HCT116 (cell line): ENCODE results near the gene DIPK1A. TPM values are rescaled to one million over a fixed set of nuclear protein-coding genes. Genes with fewer than 3 reads are reported as not detected.

ENCODE experiments used
- ATAC-seq: fragments of 200-7000 bp; cut with Tn5 transposase; 2 replicates; pipeline ENCODE4 v1.9.1; 2020; ENCODE audit warnings: mild to moderate bottlenecking, moderate library complexity
- BruUV-seq: library from RNA; stranded (reverse); fragments of 400-500 nt; replicated peaks from 2 replicates; lab custom pipeline; 2021; lab: Mats Ljungman, UMichigan
- CTCF ChIA-PET: fragments of 300-600 bp; sonication (Branson Sonifier 250); formaldehyde crosslinking; loops from one replicate; lab custom pipeline; 2021; ENCODE audit warnings: antibody characterized with exemption; lab: Charles Lee
- POLR2A ChIA-PET: fragments of 300-600, 350-600 bp; sonication (Branson Sonifier 250); formaldehyde crosslinking; loops from one replicate; lab custom pipeline; 2021; ENCODE audit warnings: antibody characterized with exemption; lab: Charles Lee
- RAD21 ChIA-PET, 2 experiments: fragments of 300-600 bp; sonication (Branson Sonifier 250); formaldehyde crosslinking; loops; one replicate each; lab custom pipeline; 2023; ENCODE audit warnings: low total read pairs in 2 of 2; ENCODE audit not compliant: uncharacterized antibody in 2 of 2, unreplicated experiment in 2 of 2, low non-redundant PET in 1 of 2; lab: Charles Lee
- DNase-seq: peaks from one replicate; pipeline ENCODE4 v3.0.0-alpha.2; 2010; ENCODE audit warnings: low read depth, low spot score
- H2AFZ ChIP-seq: fragments of 200-600 bp; shearing (Covaris generic), sonication (generic); 2 replicates; pipeline ENCODE4 v1.6.1; 2017; ENCODE audit warnings: low read depth, mixed run types, mixed read lengths, antibody characterized with exemption, low read length; ENCODE audit not compliant: poor library complexity, severe bottlenecking
- H3K27ac ChIP-seq: 2 replicates; pipeline ENCODE4 v1.5.1; 2012; ENCODE audit warnings: low read depth, low read length
- H3K27me3 ChIP-seq: fragments of 200-600 bp; sonication (generic); 2 replicates; pipeline ENCODE4 v1.6.1; 2016; ENCODE audit warnings: mixed run types, low read length, mixed read lengths; ENCODE audit not compliant: insufficient read depth
- H3K36me3 ChIP-seq, 2 experiments: fragments of 200-500 bp in 1 of 2; fragments of 200-600 bp in 1 of 2; sonication (Bioruptor generic) in 1 of 2; sonication (generic) in 1 of 2; 2 replicates each; pipeline versions ENCODE4 v1.5.1 to v1.6.1; 2014 to 2016; ENCODE audit warnings: low read length in 2 of 2, inconsistent platforms in 1 of 2, mixed read lengths in 1 of 2, mixed run types in 1 of 2; ENCODE audit not compliant: insufficient read depth in 2 of 2, control insufficient read depth in 1 of 2
- H3K4me1 ChIP-seq, 2 experiments: fragments of 200-600 bp in 1 of 2; sonication (generic) in 1 of 2; 2 replicates each; pipeline versions ENCODE4 v1.5.1 to v1.6.1; 2012 to 2017; ENCODE audit warnings: low read length in 2 of 2, inconsistent platforms in 1 of 2, mild to moderate bottlenecking in 1 of 2, mixed read lengths in 1 of 2, mixed run types in 1 of 2, moderate library complexity in 1 of 2; ENCODE audit not compliant: insufficient read depth in 2 of 2, control insufficient read depth in 1 of 2
- H3K4me2 ChIP-seq: fragments of 200-600 bp; sonication (generic); 2 replicates; pipeline ENCODE4 v1.6.1; 2017; ENCODE audit warnings: mixed run types, low read length, mixed read lengths
- H3K4me3 ChIP-seq, 2 experiments: fragments of 200-600 bp in 1 of 2; sonication (generic) in 1 of 2; replicated peaks in 1 of 2; 2 replicates each; pipeline ENCODE4 v1.5.1; 2011 to 2016; ENCODE audit warnings: low read length in 2 of 2, control low read depth in 1 of 2, low read depth in 1 of 2, mild to moderate bottlenecking in 1 of 2, mixed read lengths in 1 of 2, mixed run types in 1 of 2
- H3K79me2 ChIP-seq: fragments of 200-600 bp; sonication (generic); 2 replicates; pipeline ENCODE4 v1.6.1; 2017; ENCODE audit warnings: mild to moderate bottlenecking, mixed run types, low read length, moderate library complexity, mixed read lengths; ENCODE audit not compliant: insufficient read depth
- H3K9ac ChIP-seq: fragments of 200-600 bp; sonication (generic); 2 replicates; pipeline ENCODE4 v1.6.1; 2016; ENCODE audit warnings: low read length, mixed read lengths
- H3K9me2 ChIP-seq: fragments of 200-600 bp; sonication (generic), shearing (Covaris generic); 2 replicates; pipeline ENCODE4 v1.6.1; 2017; ENCODE audit warnings: mixed run types, mild to moderate bottlenecking, moderate library complexity; ENCODE audit not compliant: insufficient read depth
- H3K9me3 ChIP-seq, 2 experiments: fragments of 200-500 bp in 1 of 2; fragments of 200-600 bp in 1 of 2; sonication (Bioruptor generic) in 1 of 2; sonication (generic) in 1 of 2; 2 replicates each; pipeline ENCODE4 v1.6.1; 2014 to 2017; ENCODE audit warnings: low read length in 2 of 2, mixed read lengths in 2 of 2, inconsistent platforms in 1 of 2, low read depth in 1 of 2, mild to moderate bottlenecking in 1 of 2, mixed run types in 1 of 2, moderate library complexity in 1 of 2; ENCODE audit not compliant: control insufficient read depth in 1 of 2, insufficient read depth in 1 of 2
- H4K20me1 ChIP-seq: fragments of 200-600 bp; sonication (generic), shearing (Covaris generic); 2 replicates; pipeline ENCODE4 v1.6.1; 2017; ENCODE audit warnings: mixed run types, mild to moderate bottlenecking, moderate library complexity; ENCODE audit not compliant: insufficient read depth
- ATF3 ChIP-seq: IDR thresholded peaks from 2 replicates; pipeline ENCODE4 v1.6.1; 2012
- CBX3 ChIP-seq: IDR thresholded peaks from 2 replicates; pipeline ENCODE4 v1.6.1; 2012; ENCODE audit warnings: low read depth
- CEBPB ChIP-seq: IDR thresholded peaks from 2 replicates; pipeline ENCODE4 v1.6.1; 2012; ENCODE audit warnings: low read depth
- CTCF ChIP-seq, 3 experiments: fragments of 200-600 bp in 1 of 3; sonication (generic) in 1 of 3; IDR thresholded peaks in 2 of 3; conservative IDR thresholded peaks in 1 of 3; 2 replicates each; pipeline ENCODE4 v1.5.1; 2012 to 2017; ENCODE audit warnings: low read depth in 2 of 3, low read length in 2 of 3, antibody characterized with exemption in 1 of 3, borderline replicate concordance in 1 of 3, control low read depth in 1 of 3, mild to moderate bottlenecking in 1 of 3, mixed read lengths in 1 of 3, mixed run types in 1 of 3, moderate library complexity in 1 of 3; ENCODE audit not compliant: insufficient read depth in 1 of 3
- ELF1 ChIP-seq: IDR thresholded peaks from 2 replicates; pipeline ENCODE4 v1.6.1; 2012; ENCODE audit warnings: low read depth, borderline replicate concordance
- EZH2 ChIP-seq: fragments of 200-600 bp; sonication (generic); IDR thresholded peaks from 2 replicates; pipeline ENCODE4 v1.6.1; 2017; ENCODE audit warnings: antibody characterized with exemption, mixed run types
- MAX ChIP-seq: IDR thresholded peaks from 2 replicates; pipeline ENCODE4 v1.6.1; 2012
- POLR2AphosphoS5 ChIP-seq: IDR thresholded peaks from 2 replicates; pipeline ENCODE4 v1.6.1; 2011; ENCODE audit warnings: mild to moderate bottlenecking, low read depth, low read length, moderate library complexity
- REST ChIP-seq: IDR thresholded peaks from 2 replicates; pipeline ENCODE4 v1.6.1; 2012; ENCODE audit warnings: low read depth
- SIN3A ChIP-seq: IDR thresholded peaks from 2 replicates; pipeline ENCODE4 v1.6.1; 2012; ENCODE audit warnings: low read depth
- SRF ChIP-seq: IDR thresholded peaks from 2 replicates; pipeline ENCODE4 v1.6.1; 2012; ENCODE audit warnings: low read depth
- YY1 ChIP-seq: IDR thresholded peaks from 2 replicates; pipeline ENCODE4 v1.6.1; 2011; ENCODE audit warnings: low read length, low read depth, moderate library complexity, mild to moderate bottlenecking; ENCODE audit not compliant: insufficient replicate concordance; ENCODE audit errors: extremely low read depth
- ZBTB33 ChIP-seq: IDR thresholded peaks from 2 replicates; pipeline ENCODE4 v1.6.1; 2011; ENCODE audit warnings: mild to moderate bottlenecking, low read length, moderate library complexity; ENCODE audit not compliant: insufficient replicate concordance; ENCODE audit errors: extremely low read depth
- ZNF274 ChIP-seq: fragments of 200-500 bp; sonication (Bioruptor generic); IDR thresholded peaks from 2 replicates; pipeline ENCODE4 v1.6.1; 2014; ENCODE audit warnings: mild to moderate bottlenecking, low read depth, low read length, inconsistent platforms
- intact Hi-C: fragments of 100-400 bp; cut with micrococcal nuclease; formaldehyde crosslinking; loops from 2 replicates; pipeline ENCODE4 v1.10.0; 2022
- total RNA-seq: library from RNA; stranded (reverse); gene quantifications from one replicate; pipeline ENCODE4 v1.2.1, GENCODE V29; 2021; ENCODE audit not compliant: unreplicated experiment

The DIPK1A gene
- total RNA-seq, 1 experiment from 2014 or later: 4.3 TPM

- H2AFZ ChIP-seq: no peak overlapping the region
- H4K20me1 ChIP-seq: peaks cover 75% of the 10 kb centered on the region
- peaks cover 58% of the 10 kb centered on the region for H3K79me2 ChIP-seq
- intact Hi-C loops: no loop called here
- H3K27ac ChIP-seq: no peak overlapping the region
- H3K9me2 ChIP-seq: no peaks in the 10 kb centered on the region
- H3K9me3 ChIP-seq: no peaks in the 10 kb centered on the region
- H3K9ac ChIP-seq: no peak overlapping the region
- POLR2A ChIA-PET: interaction anchor here (0.9 kb wide), 1 partner anchor 9 kb away, joined by 4 read pairs; the partner anchor contains the start of gene RPL5
- no TSS peak for BruUV-seq
- H3K4me3 ChIP-seq: no peak overlapping the region
- RAD21 ChIA-PET: no interaction called here
- H3K4me2 ChIP-seq: no peak overlapping the region
- peaks cover 66 to 76% of the 10 kb centered on the region in 2 experiments for H3K36me3 ChIP-seq
- DNase-seq (no peak), ATAC-seq (no peak)
- no peaks in the 10 kb centered on the region for H3K4me1 ChIP-seq
- no peaks in the 10 kb centered on the region for H3K27me3 ChIP-seq
- TF ChIP-seq EZH2 (no peak), CTCF (IDR thresholded peaks at IDR 0.05 in 2 of 3, conservative IDR thresholded peaks at IDR 0.05 in 1 of 3; ENCODE audit: borderline replicate concordance in 1 of 3, insufficient read depth in 1 of 3, low read depth in 2 of 3, low read length in 2 of 3) (no peak), YY1 (no peak), CEBPB (no peak), REST (no peak), ATF3 (no peak), ZBTB33 (no peak), ELF1 (no peak), SIN3A (no peak), SRF (no peak), POLR2AphosphoS5 (no peak), CBX3 (no peak), MAX (no peak), ZNF274 (no peak)
- CTCF ChIA-PET: interaction anchor here (1.6 kb wide), 1 partner anchor 9 kb away, joined by 5 read pairs; the partner anchor contains the start of gene RPL5
Measured at GRCh38 chr1:92840600-92840999, 120.7 kb downstream of the DIPK1A start.
